HEK293 (cell line): Measurements from ENCODE around the gene GRM5.
"Not testable (repeated sequence)": the region's sequence is repeated elsewhere in the genome, so short reads cannot be mapped to it uniquely, and the experiment has no call there.

Experiments
- CTCF ChIA-PET: fragments of 350-600 bp; formaldehyde crosslinking; extraction: SDS; loops from one replicate; lab custom pipeline; 2021; ENCODE audit warnings: antibody characterized with exemption; lab: Yijun Ruan, JAX
- POLR2A ChIA-PET: fragments of 300-600 bp; formaldehyde crosslinking; extraction: SDS; loops from one replicate; lab custom pipeline; 2020; ENCODE audit warnings: antibody characterized with exemption, inconsistent platforms; lab: Yijun Ruan, JAX
- H3K27ac ChIP-seq: fragments of 200-500 bp; sonication (Bioruptor generic); 2 replicates; pipeline ENCODE4 v1.5.1; 2014; ENCODE audit warnings: low read depth, low read length, control low read depth, inconsistent platforms; ENCODE audit errors: extremely low read depth
- H3K36me3 ChIP-seq, 2 experiments: fragments of 200-500 bp in 1 of 2; sonication (Bioruptor generic) in 1 of 2; 1 replicate in 1 of 2; 2 replicates in 1 of 2; pipeline ENCODE4 v1.5.1; 2014 to 2017; ENCODE audit warnings: inconsistent platforms in 2 of 2, low read length in 2 of 2; ENCODE audit not compliant: control insufficient read depth in 2 of 2, insufficient read depth in 1 of 2
- H3K4me1 ChIP-seq: fragments of 200-500 bp; sonication (Bioruptor generic); 2 replicates; pipeline ENCODE4 v1.5.1; 2014; ENCODE audit warnings: mild to moderate bottlenecking, low read length, inconsistent platforms; ENCODE audit not compliant: control insufficient read depth, insufficient read depth
- H3K4me3 ChIP-seq: 2 replicates; pipeline ENCODE4 v1.5.1; 2011; ENCODE audit warnings: low read depth, mild to moderate bottlenecking, control low read depth, low read length, moderate library complexity
- H3K9me3 ChIP-seq: fragments of 200-500 bp; sonication (Bioruptor generic); 2 replicates; pipeline ENCODE4 v1.5.1; 2014; ENCODE audit warnings: low read depth, low read length, inconsistent platforms; ENCODE audit not compliant: control insufficient read depth, insufficient read depth
- HOXC10 ChIP-seq: sonication (generic); formaldehyde crosslinking; IDR thresholded peaks from 2 replicates; pipeline ENCODE4 v1.8.1; 2023; ENCODE audit warnings: mild to moderate bottlenecking, missing genetic modification reagents
- HOXD13 ChIP-seq: sonication (generic); formaldehyde crosslinking; IDR thresholded peaks from 2 replicates; pipeline ENCODE4 v1.8.0; 2022; ENCODE audit warnings: missing genetic modification reagents, borderline replicate concordance
- MZF1 ChIP-seq: fragments of 450-650 bp; formaldehyde crosslinking; IDR thresholded peaks from 2 replicates; pipeline ENCODE4 v1.5.1; 2017; ENCODE audit warnings: missing biosample characterization, missing genetic modification characterization, borderline replicate concordance
- SCRT2 ChIP-seq: fragments of 450-650 bp; formaldehyde crosslinking; IDR thresholded peaks from 2 replicates; pipeline ENCODE4 v1.5.1; 2016; ENCODE audit warnings: missing biosample characterization, missing genetic modification characterization
- ZNF16 ChIP-seq: fragments of 450-650 bp; formaldehyde crosslinking; IDR thresholded peaks from 2 replicates; pipeline ENCODE4 v1.5.1; 2016; ENCODE audit warnings: low read depth, missing biosample characterization, missing genetic modification characterization
- ZNF175 ChIP-seq: fragments of 450-650 bp; formaldehyde crosslinking; IDR thresholded peaks from 2 replicates; pipeline ENCODE4 v1.5.1; 2016; ENCODE audit warnings: missing biosample characterization, missing genetic modification characterization
- ZNF248 ChIP-seq: fragments of 450-650 bp; formaldehyde crosslinking; IDR thresholded peaks from 2 replicates; pipeline ENCODE4 v1.5.1; 2017; ENCODE audit warnings: missing biosample characterization, missing genetic modification characterization
- ZNF302 ChIP-seq: fragments of 450-650 bp; formaldehyde crosslinking; IDR thresholded peaks from 2 replicates; pipeline ENCODE4 v1.5.1; 2016; ENCODE audit warnings: missing biosample characterization, missing genetic modification characterization, low read depth
- ZNF529 ChIP-seq: fragments of 450-650 bp; formaldehyde crosslinking; IDR thresholded peaks from 2 replicates; pipeline ENCODE4 v1.5.1; 2017; ENCODE audit warnings: missing genetic modification characterization, missing biosample characterization; ENCODE audit not compliant: insufficient replicate concordance
- ZNF654 ChIP-seq: fragments of 450-650 bp; formaldehyde crosslinking; IDR thresholded peaks from 2 replicates; pipeline ENCODE4 v1.5.1; 2016; ENCODE audit warnings: low read depth, missing biosample characterization, missing genetic modification characterization
- ZNF777 ChIP-seq: fragments of 450-650 bp; formaldehyde crosslinking; IDR thresholded peaks from 2 replicates; pipeline ENCODE4 v1.5.1; 2017; ENCODE audit warnings: missing biosample characterization, missing genetic modification characterization, borderline replicate concordance
- ZNF830 ChIP-seq: fragments of 450-650 bp; IDR thresholded peaks from 2 replicates; pipeline ENCODE4 v1.5.0; 2018; ENCODE audit warnings: missing biosample characterization, missing genetic modification characterization, low read depth, mild to moderate bottlenecking, moderate library complexity
- TF ChIP-seq, protein P1 (sequence below): sonication (generic); formaldehyde crosslinking; IDR thresholded peaks from 2 replicates; pipeline ENCODE4 v1.8.1; 2022; ENCODE audit warnings: mild to moderate bottlenecking, moderate library complexity, missing genetic modification reagents
- TF ChIP-seq, protein P2 (sequence below): fragments of 450-650 bp; formaldehyde crosslinking; IDR thresholded peaks from 2 replicates; pipeline ENCODE4 v1.5.0; 2017; ENCODE audit warnings: missing biosample characterization, missing genetic modification characterization, borderline replicate concordance
- TF ChIP-seq, protein P3 (sequence below): fragments of 450-650 bp; formaldehyde crosslinking; conservative IDR thresholded peaks from 2 replicates; pipeline ENCODE4 v1.5.1; 2016; ENCODE audit warnings: low read depth, missing biosample characterization, missing genetic modification characterization
- TF ChIP-seq, protein P4 (sequence below): fragments of 450-650 bp; formaldehyde crosslinking; IDR thresholded peaks from 2 replicates; pipeline ENCODE4 v1.5.1; 2016; ENCODE audit warnings: missing biosample characterization, missing genetic modification characterization

GRM5 gene

DNA sequence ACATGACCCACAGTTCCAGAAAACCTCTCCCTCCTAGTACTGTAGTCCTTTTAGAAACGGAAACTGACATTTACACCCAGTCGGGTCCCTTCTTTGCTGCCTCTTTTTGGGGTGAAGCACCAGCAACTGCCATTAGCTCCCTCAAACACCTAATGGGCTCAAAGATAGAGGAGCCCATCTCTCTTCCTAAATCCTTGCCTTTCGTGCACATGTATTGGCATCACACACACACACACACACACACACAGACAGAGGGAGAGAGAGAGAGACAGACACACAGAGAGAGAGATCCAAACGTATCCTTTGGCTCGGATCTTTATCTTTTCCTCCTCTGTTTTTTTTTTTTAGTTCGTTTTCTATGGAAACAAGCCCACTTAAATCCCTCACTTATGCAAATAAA is 716 bp downstream of the GRM5 start:
- no peak overlapping the region for H3K4me3 ChIP-seq
- TF ChIP-seq SCRT2 (tag by site-specific recombination) (no peak), HOXC10 (CRISPR knock-in tag) (no peak), ZNF830 (tag by site-specific recombination) (no peak), ZNF175 (tag by site-specific recombination) (no peak), ZNF248 (no peak), ZNF654 (tag by site-specific recombination) (no peak), ZNF529 (tag by site-specific recombination) (no peak), HOXD13 (CRISPR knock-in tag) (no peak), ZNF16 (no peak), ZNF777 (tag by site-specific recombination) (no peak), MZF1 (no peak), ZNF302 (no peak)
- TF ChIP-seq, protein P1, sequence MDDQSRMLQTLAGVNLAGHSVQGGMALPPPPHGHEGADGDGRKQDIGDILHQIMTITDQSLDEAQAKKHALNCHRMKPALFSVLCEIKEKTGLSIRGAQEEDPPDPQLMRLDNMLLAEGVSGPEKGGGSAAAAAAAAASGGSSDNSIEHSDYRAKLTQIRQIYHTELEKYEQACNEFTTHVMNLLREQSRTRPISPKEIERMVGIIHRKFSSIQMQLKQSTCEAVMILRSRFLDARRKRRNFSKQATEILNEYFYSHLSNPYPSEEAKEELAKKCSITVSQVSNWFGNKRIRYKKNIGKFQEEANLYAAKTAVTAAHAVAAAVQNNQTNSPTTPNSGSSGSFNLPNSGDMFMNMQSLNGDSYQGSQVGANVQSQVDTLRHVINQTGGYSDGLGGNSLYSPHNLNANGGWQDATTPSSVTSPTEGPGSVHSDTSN (CRISPR knock-in tag) = no peak
- TF ChIP-seq, protein P2, sequence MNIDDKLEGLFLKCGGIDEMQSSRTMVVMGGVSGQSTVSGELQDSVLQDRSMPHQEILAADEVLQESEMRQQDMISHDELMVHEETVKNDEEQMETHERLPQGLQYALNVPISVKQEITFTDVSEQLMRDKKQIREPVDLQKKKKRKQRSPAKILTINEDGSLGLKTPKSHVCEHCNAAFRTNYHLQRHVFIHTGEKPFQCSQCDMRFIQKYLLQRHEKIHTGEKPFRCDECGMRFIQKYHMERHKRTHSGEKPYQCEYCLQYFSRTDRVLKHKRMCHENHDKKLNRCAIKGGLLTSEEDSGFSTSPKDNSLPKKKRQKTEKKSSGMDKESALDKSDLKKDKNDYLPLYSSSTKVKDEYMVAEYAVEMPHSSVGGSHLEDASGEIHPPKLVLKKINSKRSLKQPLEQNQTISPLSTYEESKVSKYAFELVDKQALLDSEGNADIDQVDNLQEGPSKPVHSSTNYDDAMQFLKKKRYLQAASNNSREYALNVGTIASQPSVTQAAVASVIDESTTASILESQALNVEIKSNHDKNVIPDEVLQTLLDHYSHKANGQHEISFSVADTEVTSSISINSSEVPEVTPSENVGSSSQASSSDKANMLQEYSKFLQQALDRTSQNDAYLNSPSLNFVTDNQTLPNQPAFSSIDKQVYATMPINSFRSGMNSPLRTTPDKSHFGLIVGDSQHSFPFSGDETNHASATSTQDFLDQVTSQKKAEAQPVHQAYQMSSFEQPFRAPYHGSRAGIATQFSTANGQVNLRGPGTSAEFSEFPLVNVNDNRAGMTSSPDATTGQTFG (tag by site-specific recombination) = no peak
- TF ChIP-seq, protein P3, sequence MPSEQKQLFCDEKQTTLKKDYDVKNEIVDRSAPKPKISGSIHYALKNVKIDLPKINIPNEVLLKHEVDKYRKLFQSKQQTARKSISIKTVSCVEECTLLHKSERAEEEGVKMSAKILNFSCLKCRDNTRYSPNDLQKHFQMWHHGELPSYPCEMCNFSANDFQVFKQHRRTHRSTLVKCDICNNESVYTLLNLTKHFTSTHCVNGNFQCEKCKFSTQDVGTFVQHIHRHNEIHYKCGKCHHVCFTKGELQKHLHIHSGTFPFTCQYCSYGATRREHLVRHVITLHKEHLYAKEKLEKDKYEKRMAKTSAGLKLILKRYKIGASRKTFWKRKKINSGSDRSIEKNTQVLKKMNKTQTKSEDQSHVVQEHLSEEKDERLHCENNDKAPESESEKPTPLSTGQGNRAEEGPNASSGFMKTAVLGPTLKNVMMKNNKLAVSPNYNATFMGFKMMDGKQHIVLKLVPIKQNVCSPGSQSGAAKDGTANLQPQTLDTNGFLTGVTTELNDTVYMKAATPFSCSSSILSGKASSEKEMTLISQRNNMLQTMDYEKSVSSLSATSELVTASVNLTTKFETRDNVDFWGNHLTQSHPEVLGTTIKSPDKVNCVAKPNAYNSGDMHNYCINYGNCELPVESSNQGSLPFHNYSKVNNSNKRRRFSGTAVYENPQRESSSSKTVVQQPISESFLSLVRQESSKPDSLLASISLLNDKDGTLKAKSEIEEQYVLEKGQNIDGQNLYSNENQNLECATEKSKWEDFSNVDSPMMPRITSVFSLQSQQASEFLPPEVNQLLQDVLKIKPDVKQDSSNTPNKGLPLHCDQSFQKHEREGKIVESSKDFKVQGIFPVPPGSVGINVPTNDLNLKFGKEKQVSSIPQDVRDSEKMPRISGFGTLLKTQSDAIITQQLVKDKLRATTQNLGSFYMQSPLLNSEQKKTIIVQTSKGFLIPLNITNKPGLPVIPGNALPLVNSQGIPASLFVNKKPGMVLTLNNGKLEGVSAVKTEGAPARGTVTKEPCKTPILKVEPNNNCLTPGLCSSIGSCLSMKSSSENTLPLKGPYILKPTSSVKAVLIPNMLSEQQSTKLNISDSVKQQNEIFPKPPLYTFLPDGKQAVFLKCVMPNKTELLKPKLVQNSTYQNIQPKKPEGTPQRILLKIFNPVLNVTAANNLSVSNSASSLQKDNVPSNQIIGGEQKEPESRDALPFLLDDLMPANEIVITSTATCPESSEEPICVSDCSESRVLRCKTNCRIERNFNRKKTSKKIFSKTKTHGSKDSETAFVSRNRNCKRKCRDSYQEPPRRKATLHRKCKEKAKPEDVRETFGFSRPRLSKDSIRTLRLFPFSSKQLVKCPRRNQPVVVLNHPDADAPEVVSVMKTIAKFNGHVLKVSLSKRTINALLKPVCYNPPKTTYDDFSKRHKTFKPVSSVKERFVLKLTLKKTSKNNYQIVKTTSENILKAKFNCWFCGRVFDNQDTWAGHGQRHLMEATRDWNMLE (tag by site-specific recombination) = no peak
- TF ChIP-seq, protein P4, sequence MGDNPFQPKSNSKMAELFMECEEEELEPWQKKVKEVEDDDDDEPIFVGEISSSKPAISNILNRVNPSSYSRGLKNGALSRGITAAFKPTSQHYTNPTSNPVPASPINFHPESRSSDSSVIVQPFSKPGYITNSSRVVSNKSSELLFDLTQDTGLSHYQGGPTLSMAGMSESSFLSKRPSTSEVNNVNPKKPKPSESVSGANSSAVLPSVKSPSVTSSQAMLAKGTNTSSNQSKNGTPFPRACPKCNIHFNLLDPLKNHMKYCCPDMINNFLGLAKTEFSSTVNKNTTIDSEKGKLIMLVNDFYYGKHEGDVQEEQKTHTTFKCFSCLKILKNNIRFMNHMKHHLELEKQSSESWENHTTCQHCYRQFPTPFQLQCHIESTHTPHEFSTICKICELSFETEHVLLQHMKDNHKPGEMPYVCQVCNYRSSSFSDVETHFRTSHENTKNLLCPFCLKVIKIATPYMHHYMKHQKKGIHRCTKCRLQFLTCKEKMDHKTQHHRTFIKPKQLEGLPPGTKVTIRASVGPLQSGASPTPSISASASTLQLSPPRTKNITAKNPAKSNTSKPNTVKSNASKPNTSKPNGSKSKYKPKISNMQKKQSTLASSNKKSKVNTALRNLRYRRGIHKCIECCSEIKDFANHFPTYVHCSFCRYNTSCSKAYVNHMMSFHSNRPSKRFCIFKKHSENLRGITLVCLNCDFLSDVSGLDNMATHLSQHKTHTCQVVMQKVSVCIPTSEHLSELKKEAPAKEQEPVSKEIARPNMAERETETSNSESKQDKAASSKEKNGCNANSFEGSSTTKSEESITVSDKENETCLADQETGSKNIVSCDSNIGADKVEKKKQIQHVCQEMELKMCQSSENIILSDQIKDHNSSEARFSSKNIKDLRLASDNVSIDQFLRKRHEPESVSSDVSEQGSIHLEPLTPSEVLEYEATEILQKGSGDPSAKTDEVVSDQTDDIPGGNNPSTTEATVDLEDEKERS (tag by site-specific recombination) = no peak
- no peaks in the 10 kb centered on the region for H3K4me1 ChIP-seq
- no peaks in the 10 kb centered on the region for H3K9me3 ChIP-seq
- ChIA-PET CTCF (no interaction called here), POLR2A (no interaction called here)
- no peaks in the 10 kb centered on the region for H3K36me3 ChIP-seq
- no peak overlapping the region for H3K27ac ChIP-seq

DNA sequence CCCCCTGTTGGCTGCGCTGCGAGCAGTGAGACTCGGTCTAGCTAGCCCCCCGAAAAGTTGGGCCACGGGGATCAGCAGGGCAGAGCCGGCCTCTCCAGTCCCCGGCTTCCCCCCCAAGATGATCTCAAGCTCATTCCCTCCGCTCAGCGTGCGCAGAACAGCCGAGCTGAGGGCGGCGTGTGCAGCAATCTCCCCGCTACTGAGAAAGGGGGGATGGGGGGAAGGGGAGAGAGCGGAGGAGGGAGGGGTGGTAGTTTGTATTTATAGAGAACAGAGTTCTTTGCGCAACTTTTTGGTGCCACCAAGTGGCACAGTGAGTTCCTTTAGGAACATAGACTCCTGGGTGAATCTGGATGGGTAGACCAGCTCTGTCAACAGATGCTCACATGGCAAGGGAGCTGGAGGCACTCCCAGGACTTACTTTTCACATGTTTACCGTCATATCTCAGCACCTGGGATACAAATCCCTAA is 2.3 kb downstream of the GRM5 start:
- H3K9me3 ChIP-seq, POLR2A ChIA-PET, H3K4me3 ChIP-seq, H3K36me3 ChIP-seq, H3K27ac ChIP-seq, H3K4me1 ChIP-seq, CTCF ChIA-PET: not testable (repeated sequence)

DNA sequence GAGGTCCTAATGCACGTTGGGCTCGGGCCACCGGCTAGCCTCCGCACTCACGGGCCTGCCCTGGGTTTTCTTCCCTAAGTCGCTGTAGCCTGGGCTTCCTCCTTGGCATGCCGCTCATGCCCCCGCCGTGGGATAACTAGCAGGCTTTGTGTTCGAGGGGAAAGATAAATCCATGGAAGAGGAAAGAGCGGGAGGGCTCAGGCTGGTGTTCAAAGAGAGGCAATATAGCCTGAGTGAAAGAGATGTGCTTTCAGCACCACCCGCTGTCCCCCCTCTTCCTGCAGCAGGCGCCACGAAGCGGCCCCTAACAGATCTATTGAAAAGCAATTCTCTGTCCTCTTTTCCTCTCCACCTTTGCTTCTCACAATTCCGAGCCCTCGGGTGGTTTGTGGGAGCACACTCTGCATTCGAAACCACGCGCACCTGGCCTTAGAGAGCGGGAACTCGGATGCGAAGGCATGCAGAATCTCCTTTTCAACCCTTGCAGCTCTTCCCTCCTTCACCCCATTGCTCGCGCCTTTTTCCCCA is 2.9 kb downstream of the GRM5 start:
- H3K4me1 ChIP-seq, H3K36me3 ChIP-seq, H3K4me3 ChIP-seq, H3K9me3 ChIP-seq, POLR2A ChIA-PET, CTCF ChIA-PET, H3K27ac ChIP-seq: not testable (repeated sequence)
